Heart right ventricle (tissue), 16 donors: ENCODE results near the gene PEAK1. TPM values are rescaled to one million over a fixed set of nuclear protein-coding genes. Genes with fewer than 3 reads are reported as not detected.

Experiments
- ATAC-seq, 8 donors: fragments of 200-7000 bp; cut with Tn5 transposase; one replicate each; pipeline ENCODE4 v1.9.1; 2020; ENCODE audit warnings: mild to moderate bottlenecking in 8 of 8, moderate library complexity in 8 of 8, moderate number of reproducible peaks in 1 of 8
- DNase-seq, 2 donors: peaks; one replicate each; pipeline ENCODE4 v3.0.0-alpha.2; 2020
- H3K27ac ChIP-seq, 10 donors: fragments of 200-600 bp; sonication (generic) in 2 of 10; one replicate each; pipeline versions ENCODE4 v1.5.0 to v1.8.0; 2020 to 2022; ENCODE audit warnings: mild to moderate bottlenecking in 3 of 10
- H3K27me3 ChIP-seq, 7 donors: fragments of 200-600 bp; one replicate each; pipeline ENCODE4 v1.8.0; 2021 to 2022; ENCODE audit warnings: mild to moderate bottlenecking in 2 of 7
- H3K36me3 ChIP-seq, 9 donors: fragments of 200-600 bp; sonication (generic) in 1 of 9; one replicate each; pipeline versions ENCODE4 v1.5.0 to v1.8.0; 2020 to 2022; ENCODE audit warnings: mild to moderate bottlenecking in 2 of 9
- H3K4me1 ChIP-seq, 9 donors: fragments of 200-600 bp; sonication (generic) in 1 of 9; one replicate each; pipeline versions ENCODE4 v1.5.0 to v1.8.0; 2020 to 2022; ENCODE audit warnings: mild to moderate bottlenecking in 4 of 9
- H3K4me3 ChIP-seq, 10 donors: fragments of 200-600 bp; sonication (generic) in 2 of 10; one replicate each; pipeline versions ENCODE4 v1.5.0 to v1.8.0; 2020 to 2022; ENCODE audit warnings: mild to moderate bottlenecking in 7 of 10, moderate library complexity in 2 of 10
- H3K9me3 ChIP-seq, 11 donors: fragments of 200-600 bp in 10 of 11; sonication (generic) in 2 of 11; one replicate each; pipeline versions ENCODE4 v1.5.0 to v1.8.0; 2013 to 2022; ENCODE audit warnings: mild to moderate bottlenecking in 2 of 11, control low read depth in 1 of 11, moderate library complexity in 1 of 11
- CTCF ChIP-seq, 9 donors: fragments of 200-600 bp; sonication (generic) in 2 of 9; IDR thresholded peaks; one replicate each; pipeline versions ENCODE4 v1.5.0 to v1.8.0; 2021 to 2022; ENCODE audit warnings: antibody characterized with exemption in 9 of 9, mild to moderate bottlenecking in 5 of 9, moderate library complexity in 1 of 9
- WGBS, 2 donors: extraction: QIAGEN DNeasy Blood & Tissue Kit; methylation state at CpG; one replicate each; pipeline ENCODE4 v1.1.7; 2013; ENCODE audit warnings: inconsistent platforms in 1 of 2; 5-methylcytosine and 5-hydroxymethylcytosine counted together
- intact Hi-C, 10 donors: fragments of 100-400 bp; cut with DNase I; formaldehyde crosslinking; loops; one replicate each; pipeline versions ENCODE4 v1.11.1 to v1.14.2; 2022
- polyA plus RNA-seq, 2 donors: library from polyadenylated mRNA; stranded (reverse); fragments of 200-250 nt; gene quantifications; one replicate each; pipeline ENCODE4 v1.2.3, GENCODE V29; 2013
- total RNA-seq, 10 donors: library from RNA; stranded (reverse); fragmentation: NEBNext Ultra II Directional in 3 of 10; extraction: Animal tissue kit (Norgen Biotek cat#: 25700) in 3 of 10; gene quantifications; one replicate each; pipeline versions ENCODE4 v1.2.1 to v1.2.4, GENCODE V29; 2021 to 2023
- donor health status: Arrhythmogenic right ventricular cardiomyopathy.
- donor health status: ischemic (EF 13 %, LVEDD 7.1; RV severe dilation, severe dysfunction).
- donor health status: healthy with polysubstance abuse.
- donor health status: DM: no; HTN: yes; CAD: no.
- donor health status: DM: no; HTN: no; CAD: no.
- donor health status: ischemic (EF 25% LVEDD 6.9; RV normal size, moderate dysfunction).
- donor health status: ischemic (EF 25% LVEDD 5.7; RV mildly dilated, moderate dysfunction).
- donor health status: healthy.
- donor health status: DM: yes; HTN: yes; CAD: no.
- donor health status: Ischemic cardiomyopathy.
- donor health status: ischemic (EF 35%, LVEDD 5.7; RV mildly dilated, moderate dysfunction).
- donor health status: nonischemic (EF 11% LVEDD 7.7; RV severe dilation, severe dysfunction).
- donor health status: DM: yes; HTN: yes; CAD: no.
- donor health status: PGD.
- donor health status: ischemic (EF 29% LVEDD 5.4; RV normal size, mild dysfunction).
- donor health status: nonischemic (EF 23%, LVEDD 6.1; RV moderate dilation, normal function).

Gene PEAK1
- total and polyA plus RNA-seq, 12 donors = 7.0 to 146 (median 90.8) TPM

GRCh38 chr15:77148191-77148590 lies 271.7 kb downstream of the PEAK1 start:
- DNase-seq (no peak), ATAC-seq (no peak)
- peaks cover 0 to 3% (median 0%) of the 10 kb centered on the region in 11 donors for H3K9me3 ChIP-seq
- no peak overlapping the region for H3K4me3 ChIP-seq
- H3K27ac ChIP-seq = no peak overlapping the region
- H3K27me3 ChIP-seq = no peaks in the 10 kb centered on the region
- intact Hi-C loops = no loop called here
- TF ChIP-seq CTCF (IDR thresholded peaks at IDR 0.05) = no peak
- WGBS, 2 donors = 93 to 94% methylated on average over 2 of the region's 2 CpGs
- H3K4me1 ChIP-seq = peaks cover 0 to 23% (median 7%) of the 10 kb centered on the region in 9 donors
- H3K36me3 ChIP-seq = peaks cover 0 to 14% (median 0%) of the 10 kb centered on the region in 9 donors

- intact Hi-C loops = no loop called here
- 95 to 96% methylated on average over 1 of the region's 1 CpG for WGBS, 2 donors
- TF ChIP-seq CTCF (IDR thresholded peaks at IDR 0.05) = no peak
- peaks cover 0 to 42% (median 5%) of the 10 kb centered on the region in 9 donors for H3K36me3 ChIP-seq
- no peak overlapping the region for H3K4me3 ChIP-seq
- DNase-seq (no peak), ATAC-seq (no peak)
- peaks cover 0 to 23% (median 7%) of the 10 kb centered on the region in 9 donors for H3K4me1 ChIP-seq
- no peaks in the 10 kb centered on the region for H3K27me3 ChIP-seq
- H3K9me3 ChIP-seq = peaks cover 0 to 20% (median 13%) of the 10 kb centered on the region in 11 donors
- peak overlapping the region in 1 of 10 donors; percentile 33 for H3K27ac ChIP-seq
Observed at GRCh38 chr15:77145370-77145769, 274.5 kb downstream of the PEAK1 start.

- Histone ChIP-seq H3K36me3 (peaks cover 0 to 49% (median 9%) of the 10 kb centered on the region in 9 donors), H3K4me3 (no peak overlapping the region), H3K4me1 (peaks cover 0 to 23% (median 7%) of the 10 kb centered on the region in 9 donors), H3K9me3 (peaks cover 0 to 27% (median 15%) of the 10 kb centered on the region in 11 donors), H3K27me3 (no peaks in the 10 kb centered on the region), H3K27ac (peak overlapping the region in 5 of 10 donors; percentile 3 to 54 (median 20))
- peak in 4 of 8 donors; percentile 33 to 58 (median 50) for ATAC-seq
- intact Hi-C loops = no loop called here
- 73 to 78% methylated on average over 4 of the region's 4 CpGs for WGBS, 2 donors
- DNase-seq = no peak
- no peak for TF ChIP-seq CTCF (IDR thresholded peaks at IDR 0.05)
Observed at GRCh38 chr15:77144492-77145070, 275.3 kb downstream of the PEAK1 start.

GRCh38 chr15:77144026-77144425 lies 275.9 kb downstream of the PEAK1 start:
- peaks cover 0 to 54% (median 9%) of the 10 kb centered on the region in 9 donors for H3K36me3 ChIP-seq
- H3K27me3 ChIP-seq = no peaks in the 10 kb centered on the region
- H3K4me3 ChIP-seq = no peak overlapping the region
- ATAC-seq = peak in 4 of 8 donors; percentile 6 to 56 (median 18)
- H3K4me1 ChIP-seq = peaks cover 0 to 23% (median 7%) of the 10 kb centered on the region in 9 donors
- intact Hi-C loops = no loop called here
- 65 to 72% methylated on average over 2 of the region's 2 CpGs for WGBS, 2 donors
- H3K27ac ChIP-seq = peak overlapping the region in 5 of 10 donors; percentile 3 to 54 (median 20)
- TF ChIP-seq CTCF (IDR thresholded peaks at IDR 0.05) = no peak
- no peak for DNase-seq
- peaks cover 0 to 29% (median 15%) of the 10 kb centered on the region in 11 donors for H3K9me3 ChIP-seq
